ENCODE data around the gene MFRP.

MFRP gene

GRCh38 chr11:119316729-119317591, 29.5 kb downstream of the MFRP start, which contains the start of gene MCAM:
MCAM (minus strand) TSS chr11:119317130; CDS start chr11:119317101, 29 bp downstream.
- no peak for FAIRE-seq

GRCh38 chr11:119316016-119316728, 30.3 kb downstream of the MFRP start:
- FAIRE-seq, result no peak

GRCh38 chr11:119315131-119316015, 31.1 kb downstream of the MFRP start:
- no peak for FAIRE-seq

- no peak for FAIRE-seq
These were observed 31.8 kb downstream of the MFRP start for GRCh38 chr11:119314726-119315125.

GRCh38 chr11:119310682-119311052, 35.8 kb downstream of the MFRP start:
- no peak for FAIRE-seq

- FAIRE-seq, result no peak
These were observed 36.4 kb downstream of the MFRP start for GRCh38 chr11:119309953-119310681.

- no peak for FAIRE-seq
These were observed 37.1 kb downstream of the MFRP start for GRCh38 chr11:119309411-119309810.

- FAIRE-seq, result no peak
These were observed 38.5 kb downstream of the MFRP start for GRCh38 chr11:119307974-119308373.

GRCh38 chr11:119307219-119307618, 39.3 kb downstream of the MFRP start:
- no peak for FAIRE-seq

- FAIRE-seq, result no peak
These were observed 40.1 kb downstream of the MFRP start for GRCh38 chr11:119306373-119306890.

GRCh38 chr11:119305556-119306372, 40.7 kb downstream of the MFRP start:
- FAIRE-seq, result no peak

GRCh38 chr11:119303227-119303718, 43.2 kb downstream of the MFRP start:
- FAIRE-seq, result no peak

GRCh38 chr11:119300198-119300964, 46.1 kb downstream of the MFRP start:
- no peak for FAIRE-seq

- FAIRE-seq, result no peak
These were observed 47.1 kb downstream of the MFRP start for GRCh38 chr11:119299416-119299815.

GRCh38 chr11:119298726-119299125, 47.8 kb downstream of the MFRP start:
- FAIRE-seq, result no peak

GRCh38 chr11:119297938-119298337, 48.6 kb downstream of the MFRP start:
- no peak for FAIRE-seq

- FAIRE-seq, result no peak
These were observed 51.3 kb downstream of the MFRP start for GRCh38 chr11:119295178-119295577.

GRCh38 chr11:119293461-119293860, 53.0 kb downstream of the MFRP start:
- no peak for FAIRE-seq

GRCh38 chr11:119290894-119291497, 55.5 kb downstream of the MFRP start:
- FAIRE-seq, result no peak
